ENCODE measurements around the gene ZRSR2.
A peak's percentile ranks its signal among the peaks of the same experiment; 100 is the strongest.
"Not testable (repeated sequence)": the region's sequence is repeated elsewhere in the genome, so short reads cannot be mapped to it uniquely, and the experiment has no call there.

Gene ZRSR2

DNA sequence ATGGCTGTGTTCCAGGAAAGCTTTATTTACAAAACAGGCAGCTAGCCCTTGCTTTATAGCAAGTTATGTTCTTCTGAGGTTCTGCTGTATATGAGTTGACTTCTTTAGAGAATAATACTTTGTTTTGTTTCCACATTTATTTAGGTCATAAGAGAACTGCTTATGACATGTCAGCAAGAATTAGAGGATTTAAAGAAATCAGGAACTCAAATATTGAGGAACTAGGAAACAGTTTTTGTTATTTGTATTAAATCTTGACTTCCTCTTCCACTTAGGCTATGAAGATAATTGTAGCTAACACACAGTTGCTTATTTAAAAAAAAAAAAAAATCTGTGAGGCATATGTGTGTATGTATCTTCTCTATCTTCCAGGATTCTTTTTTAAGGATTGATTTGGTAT lies 14.3 kb downstream of the ZRSR2 start:
- DNase-seq, result no peak

DNA sequence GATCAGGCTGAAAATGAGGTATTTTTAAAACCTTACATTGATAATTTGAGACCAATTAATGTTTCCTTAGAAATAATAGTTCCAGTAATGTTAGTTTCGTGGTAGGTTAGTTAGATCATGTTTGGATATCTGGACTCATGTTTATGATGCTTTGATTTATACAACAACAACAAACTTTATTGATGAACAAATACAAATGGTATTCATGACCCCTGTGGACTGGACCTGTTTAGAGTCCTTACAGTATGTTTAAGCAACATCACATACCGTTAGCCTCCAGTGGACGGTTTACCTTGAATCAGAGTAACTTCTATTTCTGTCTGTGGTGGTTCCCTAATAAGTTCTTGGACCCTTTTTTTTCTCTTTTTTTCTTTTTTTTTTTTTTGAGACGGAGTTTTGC lies 18.0 kb downstream of the ZRSR2 start:
- DNase-seq, result no peak

- no peak for DNase-seq
Measured at GRCh38 chrX:15812192-15812938, 22.1 kb downstream of the ZRSR2 start.

GRCh38 chrX:15813416-15813815 lies 23.1 kb downstream of the ZRSR2 start:
- DNase-seq, result no peak

DNA sequence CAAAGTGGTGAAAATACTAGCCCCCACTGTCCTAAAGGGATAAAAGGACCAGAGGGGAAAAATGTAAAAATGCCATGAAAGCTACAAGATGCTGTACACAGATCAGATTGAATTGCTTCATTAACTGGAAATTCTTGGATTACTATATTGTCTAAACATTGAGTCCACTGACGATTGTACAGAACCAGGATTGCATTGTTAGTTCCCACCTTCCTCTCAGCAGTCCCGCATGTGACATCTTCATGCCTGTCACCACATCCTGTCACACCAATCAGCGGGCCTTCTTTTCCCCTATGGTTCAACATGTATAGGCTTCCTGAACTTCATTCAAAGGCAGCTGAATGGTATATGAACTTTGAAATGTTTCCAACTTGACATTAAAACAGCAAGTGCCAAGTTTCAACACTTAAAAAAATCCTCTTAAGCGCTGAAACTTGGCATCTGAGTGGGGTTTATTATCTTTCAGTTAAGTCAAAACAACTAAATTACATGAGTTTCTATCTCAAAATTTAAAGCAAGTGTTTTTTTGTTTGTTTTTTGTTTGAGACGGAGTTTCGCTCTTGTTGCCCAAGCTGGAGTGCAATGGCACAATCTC lies 24.6 kb downstream of the ZRSR2 start:
- no peak for DNase-seq

GRCh38 chrX:15815779-15816437 lies 25.6 kb downstream of the ZRSR2 start:
- no peak for DNase-seq

- DNase-seq, result no peak
Measured at GRCh38 chrX:15816438-15816809, 26.1 kb downstream of the ZRSR2 start.

DNA sequence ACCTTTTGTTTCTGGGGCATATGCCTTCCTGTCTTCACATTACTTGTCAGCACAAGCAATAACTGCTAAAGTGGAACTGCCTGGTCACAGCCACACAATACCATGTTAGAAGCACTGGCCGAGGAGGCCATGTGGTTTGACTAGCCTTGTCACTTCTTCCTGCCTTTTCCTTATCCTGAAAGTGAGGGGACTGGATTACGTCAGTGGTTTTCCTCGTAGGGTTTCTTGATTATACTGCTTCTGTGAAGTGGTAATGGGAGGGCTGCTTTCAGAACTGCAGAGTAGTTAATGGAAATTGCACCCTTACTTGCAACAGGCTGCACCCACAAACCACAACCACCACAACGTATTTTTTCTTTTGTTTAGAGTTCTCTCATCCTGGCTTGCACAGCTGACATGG lies 26.6 kb downstream of the ZRSR2 start:
- peak; percentile 45 for DNase-seq

- DNase-seq, result peak; percentile 26
Measured at GRCh38 chrX:15820106-15821073, 30.1 kb downstream of the ZRSR2 start.

- DNase-seq, result no peak
Measured at GRCh38 chrX:15822922-15823321, 32.6 kb downstream of the ZRSR2 start.

- no peak for DNase-seq
Measured at GRCh38 chrX:15825936-15826335, 35.7 kb downstream of the ZRSR2 start.

- no peak for DNase-seq
Measured at GRCh38 chrX:15829217-15829616, 38.9 kb downstream of the ZRSR2 start.

DNA sequence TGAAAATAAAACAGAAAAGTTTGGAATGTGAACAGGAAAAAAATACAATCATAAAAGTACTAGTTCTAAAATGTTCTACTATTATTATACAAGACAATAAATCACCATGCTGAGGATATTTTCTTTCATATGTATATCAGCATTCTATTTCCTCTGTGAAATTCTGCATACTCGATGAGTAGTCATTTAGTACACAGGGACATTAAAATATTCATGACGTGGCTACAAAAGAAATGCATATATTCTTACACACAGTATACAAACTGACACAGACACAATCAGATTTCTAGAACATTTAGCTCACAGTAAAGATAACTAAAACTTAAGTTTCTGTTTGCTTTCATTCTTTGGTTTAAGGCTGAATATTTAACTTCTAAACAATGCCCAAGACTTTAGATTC lies 41.1 kb downstream of the ZRSR2 start:
- not testable (repeated sequence) for DNase-seq

GRCh38 chrX:15834053-15834452 lies 43.8 kb downstream of the ZRSR2 start:
- no peak for DNase-seq

DNA sequence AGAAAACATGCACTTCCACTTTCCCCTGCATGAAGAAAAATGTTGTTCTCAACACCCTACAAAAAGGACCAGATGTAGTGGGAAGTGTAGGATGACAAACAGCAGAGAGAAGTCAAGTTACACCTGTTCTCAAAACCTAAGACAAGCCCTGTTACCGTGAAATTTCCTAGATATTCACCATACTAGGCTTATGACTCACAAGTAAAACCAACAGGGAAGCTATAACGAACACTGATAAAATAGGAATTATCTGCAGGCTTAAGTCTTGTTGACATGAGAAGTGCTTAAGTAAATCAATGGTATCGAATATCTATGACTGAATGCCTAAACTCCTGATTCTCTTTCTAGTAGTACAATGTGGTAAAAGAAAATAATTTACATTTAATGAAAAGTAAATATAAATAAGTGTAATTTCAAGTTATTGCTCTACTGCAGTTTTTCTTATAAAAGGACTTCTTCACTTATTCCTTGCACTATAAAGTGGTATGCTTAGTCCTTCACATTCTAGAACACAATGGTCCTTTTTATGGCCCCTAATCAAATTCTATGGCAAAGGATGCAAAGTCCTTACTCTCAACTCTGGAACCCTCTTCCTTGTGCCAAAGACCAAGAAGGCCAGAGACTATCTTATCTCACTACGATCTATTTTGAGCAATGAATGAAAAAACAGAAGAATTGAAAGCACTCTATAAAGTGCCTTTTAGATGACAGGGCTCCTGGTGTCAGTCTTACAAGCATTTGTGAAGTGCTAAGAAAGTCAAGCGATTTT lies 44.7 kb downstream of the ZRSR2 start:
- DNase-seq, result no peak

DNA sequence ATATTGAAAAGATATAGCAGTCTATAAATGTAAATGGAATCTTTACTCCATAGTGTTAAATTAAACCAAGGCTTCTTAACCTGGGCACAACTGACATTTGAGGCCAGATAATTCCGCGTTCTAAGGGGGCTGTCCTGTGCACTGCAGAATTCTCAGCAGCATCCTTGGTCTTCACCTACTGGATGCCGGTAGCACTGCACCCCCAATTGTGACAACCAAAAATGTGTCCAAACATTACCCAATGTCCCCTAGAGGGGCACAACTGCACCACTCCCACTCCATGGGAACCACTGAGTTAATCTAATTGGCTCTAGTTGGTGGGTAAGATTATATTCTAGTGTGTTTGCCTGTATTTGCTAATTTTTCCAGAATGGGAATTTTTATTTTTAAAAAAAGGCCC lies 47.7 kb downstream of the ZRSR2 start:
- no peak for DNase-seq

DNA sequence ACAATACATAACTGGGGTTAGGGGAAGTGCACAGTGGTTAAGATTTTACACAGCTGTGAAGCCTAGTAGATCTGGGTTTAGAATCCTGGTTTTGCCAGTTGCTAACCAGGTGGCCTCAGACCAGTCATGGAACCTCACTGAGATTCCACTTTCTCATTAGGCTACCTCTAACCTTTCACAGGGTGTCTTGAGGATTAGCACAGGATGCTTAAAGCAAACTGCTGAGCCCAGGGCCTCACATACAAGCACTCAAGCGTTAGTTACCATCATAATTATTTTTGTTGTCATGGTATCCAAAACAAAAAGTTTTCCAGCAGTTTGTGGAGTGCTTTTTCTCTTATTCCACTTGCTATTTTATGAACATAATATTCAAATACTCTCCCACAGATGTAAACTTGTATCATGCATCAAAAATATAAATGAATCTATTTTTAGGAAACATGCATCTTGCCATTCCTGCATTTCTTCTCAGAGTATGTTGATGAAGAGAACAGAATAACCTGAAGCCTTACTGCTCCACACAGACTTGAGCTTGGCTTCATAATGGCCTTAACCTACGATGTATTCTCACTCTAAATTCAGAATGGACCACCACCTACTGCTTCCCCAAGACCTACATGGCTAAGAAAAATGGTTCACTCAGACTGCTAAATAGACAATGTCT lies 51.7 kb downstream of the ZRSR2 start:
- DNase-seq, result no peak

- DNase-seq, result no peak
Measured at GRCh38 chrX:15843960-15844359, 53.7 kb downstream of the ZRSR2 start.

- DNase-seq, result no peak
Measured at GRCh38 chrX:15848576-15848975, 58.3 kb downstream of the ZRSR2 start.

- DNase-seq, result no peak
Measured at GRCh38 chrX:15849555-15849954, 59.3 kb downstream of the ZRSR2 start.

DNA sequence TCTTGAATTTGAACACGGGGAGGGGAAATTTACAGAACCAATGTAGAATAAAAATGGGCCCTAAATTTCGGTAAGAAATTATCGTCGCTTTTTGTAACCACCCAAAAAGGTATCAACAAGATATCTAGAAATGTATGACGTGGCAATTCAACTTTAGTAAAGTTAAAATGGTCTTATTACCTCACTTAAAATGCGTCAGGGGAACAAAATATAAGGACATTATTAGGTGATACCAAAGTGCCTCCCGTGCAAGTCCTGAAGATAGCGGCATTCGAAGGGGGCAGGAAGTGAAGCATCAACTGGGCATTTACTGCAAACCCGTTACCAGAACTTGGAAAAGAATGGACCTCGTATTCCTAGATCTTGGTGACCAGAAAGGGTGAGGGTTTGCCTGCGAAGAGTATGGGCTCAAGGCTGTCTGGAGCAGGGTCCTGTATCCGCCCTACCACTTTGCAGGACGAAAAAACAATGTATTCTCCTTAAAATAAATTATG lies 63.3 kb downstream of the ZRSR2 start:
- DNase-seq, result no peak

Measured in femur (tissue), 1 donor.